GM12864 (cell line): Measurements from ENCODE around the gene NPRL2.
A peak's percentile ranks its signal among the peaks of the same experiment; 100 is the strongest.

Experiments
- DNase-seq: peaks from one replicate; pipeline ENCODE4 v3.0.0-alpha.2; 2011; ENCODE audit warnings: low read depth
- H3K4me3 ChIP-seq: 2 replicates; pipeline ENCODE4 v1.5.1; 2011; ENCODE audit warnings: mild to moderate bottlenecking, low read depth, low read length, control low read depth
- CTCF ChIP-seq: IDR thresholded peaks from 2 replicates; pipeline ENCODE4 v1.5.1; 2011; ENCODE audit warnings: low read depth, mild to moderate bottlenecking, moderate library complexity, low read length, control low read depth, inconsistent platforms; ENCODE audit errors: missing control alignments

The NPRL2 gene

DNA sequence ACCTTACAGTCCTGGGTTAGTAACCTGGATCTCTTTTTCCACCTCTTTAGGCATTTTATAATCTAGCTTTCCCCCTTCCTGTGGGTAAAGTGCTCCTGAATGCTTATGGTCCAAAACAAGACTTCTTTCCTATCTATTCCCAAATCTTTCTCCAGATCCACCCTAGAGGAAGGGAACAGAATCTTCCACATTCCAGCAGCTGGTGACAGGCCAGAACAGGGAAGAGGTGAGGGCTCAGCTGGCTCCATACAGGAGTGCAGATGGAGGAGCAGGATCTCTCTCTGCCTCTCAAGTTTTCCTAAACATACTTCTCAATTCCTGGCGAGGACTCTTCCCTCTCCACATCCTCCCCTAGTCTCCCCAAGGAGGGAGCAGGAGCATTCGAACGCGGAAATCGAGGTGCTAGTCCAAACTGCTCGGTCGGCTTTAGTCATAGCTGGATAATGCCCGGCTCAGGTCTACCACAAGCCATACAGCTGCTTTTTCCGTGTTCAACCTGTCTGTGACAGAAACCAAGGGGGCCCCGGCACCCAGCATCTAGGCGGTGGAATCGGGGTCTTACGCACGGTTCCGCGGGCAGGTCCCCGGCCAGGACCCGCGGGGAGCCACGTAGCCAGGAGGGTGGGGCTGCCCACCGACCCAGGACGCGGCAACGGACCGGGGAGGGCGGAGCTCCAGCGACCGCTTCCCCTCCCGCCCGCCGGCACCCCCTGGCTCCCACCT, 14.0 kb downstream of the NPRL2 start:
- no peak for DNase-seq
- H3K4me3 ChIP-seq: peak overlapping the region; percentile 91
- TF ChIP-seq CTCF: no peak

DNA sequence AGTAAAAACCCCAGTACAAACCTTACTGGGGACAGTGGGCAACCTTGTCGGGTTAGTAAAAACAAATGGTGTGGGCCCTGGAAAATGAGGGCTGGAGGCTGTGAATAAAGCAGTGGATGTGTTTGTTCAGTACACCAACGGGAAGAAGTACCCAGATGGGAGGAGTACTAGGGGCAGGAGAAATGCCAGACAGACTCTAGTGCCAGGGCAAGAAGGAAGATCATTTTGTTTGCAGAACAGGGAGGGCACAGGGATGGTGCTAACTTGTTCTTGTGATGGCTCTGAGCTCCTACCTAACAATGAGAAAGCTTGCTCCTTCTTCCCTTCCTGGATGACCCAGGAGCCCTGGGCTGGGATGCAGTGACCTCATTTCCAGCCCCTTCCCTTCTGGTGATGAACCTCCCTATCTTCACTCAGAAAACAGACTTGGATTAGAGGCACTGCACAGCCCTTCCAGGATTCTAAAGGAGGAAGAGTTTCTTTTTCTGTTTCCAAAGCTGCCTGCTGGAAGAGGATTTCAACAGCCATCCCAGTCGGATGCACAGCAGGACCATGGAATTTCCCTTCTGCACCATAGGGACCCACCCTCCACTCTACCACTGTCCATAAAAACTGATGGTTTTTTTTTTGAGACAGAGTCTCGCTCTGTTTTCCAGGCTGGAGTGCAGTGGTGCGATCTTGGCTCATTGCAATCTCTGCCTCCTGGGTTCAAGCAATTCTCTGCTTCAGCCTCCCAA, 16.1 kb downstream of the NPRL2 start:
- no peak overlapping the region for H3K4me3 ChIP-seq
- DNase-seq: no peak
- TF ChIP-seq CTCF: no peak

GRCh38 chr3:50333744-50334328, 16.7 kb downstream of the NPRL2 start:
- no peak overlapping the region for H3K4me3 ChIP-seq
- DNase-seq: no peak
- no peak for TF ChIP-seq CTCF

DNA sequence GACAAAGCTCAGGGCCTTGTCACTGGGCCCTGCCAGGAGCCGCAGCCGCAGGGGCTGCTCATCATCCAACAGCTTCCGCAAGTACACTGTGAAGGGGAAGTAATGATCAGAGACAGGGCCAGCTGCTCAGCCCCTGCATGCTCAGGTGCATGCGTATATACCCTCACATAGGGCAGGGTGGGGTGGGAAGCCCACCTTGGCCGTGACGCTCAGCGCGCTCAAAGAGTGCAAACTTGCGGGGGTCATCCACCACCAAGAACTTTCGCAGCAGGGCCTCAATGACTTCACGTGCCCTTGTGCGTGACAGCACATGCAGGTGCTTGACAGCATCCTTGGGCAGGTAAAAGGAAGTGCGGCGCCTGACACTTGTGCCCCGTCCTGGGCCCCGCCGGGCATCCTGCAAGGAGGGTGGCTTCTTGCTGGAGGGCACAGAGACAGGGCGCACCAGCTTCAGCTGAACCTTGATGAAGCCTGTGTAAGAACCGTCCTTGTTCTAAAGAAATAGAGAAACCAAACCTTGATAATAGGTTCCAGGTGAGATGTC, 19.1 kb downstream of the NPRL2 start:
- TF ChIP-seq CTCF: no peak
- no peak overlapping the region for H3K4me3 ChIP-seq
- DNase-seq: no peak

DNA sequence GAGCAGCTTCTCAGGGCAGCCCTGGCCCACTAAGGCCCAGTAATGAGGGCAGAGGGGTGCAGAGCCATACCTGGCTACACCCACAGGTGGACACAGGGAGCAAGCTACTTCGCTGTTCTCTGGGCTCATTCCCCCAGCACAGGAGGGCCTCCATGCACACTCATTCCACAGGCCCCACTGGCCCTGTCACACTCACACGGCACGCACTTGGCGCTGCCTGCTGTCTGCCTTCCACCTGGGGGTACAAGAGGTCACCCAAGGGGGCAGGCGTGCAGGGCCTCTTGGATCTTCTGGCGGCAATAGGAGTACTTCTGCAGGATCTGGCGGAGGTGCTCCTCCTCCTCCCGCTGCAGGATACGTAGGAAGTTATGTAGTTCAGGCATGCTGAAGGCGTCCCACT, 20.2 kb downstream of the NPRL2 start:
- DNase-seq: no peak
- H3K4me3 ChIP-seq: no peak overlapping the region
- TF ChIP-seq CTCF: no peak

DNA sequence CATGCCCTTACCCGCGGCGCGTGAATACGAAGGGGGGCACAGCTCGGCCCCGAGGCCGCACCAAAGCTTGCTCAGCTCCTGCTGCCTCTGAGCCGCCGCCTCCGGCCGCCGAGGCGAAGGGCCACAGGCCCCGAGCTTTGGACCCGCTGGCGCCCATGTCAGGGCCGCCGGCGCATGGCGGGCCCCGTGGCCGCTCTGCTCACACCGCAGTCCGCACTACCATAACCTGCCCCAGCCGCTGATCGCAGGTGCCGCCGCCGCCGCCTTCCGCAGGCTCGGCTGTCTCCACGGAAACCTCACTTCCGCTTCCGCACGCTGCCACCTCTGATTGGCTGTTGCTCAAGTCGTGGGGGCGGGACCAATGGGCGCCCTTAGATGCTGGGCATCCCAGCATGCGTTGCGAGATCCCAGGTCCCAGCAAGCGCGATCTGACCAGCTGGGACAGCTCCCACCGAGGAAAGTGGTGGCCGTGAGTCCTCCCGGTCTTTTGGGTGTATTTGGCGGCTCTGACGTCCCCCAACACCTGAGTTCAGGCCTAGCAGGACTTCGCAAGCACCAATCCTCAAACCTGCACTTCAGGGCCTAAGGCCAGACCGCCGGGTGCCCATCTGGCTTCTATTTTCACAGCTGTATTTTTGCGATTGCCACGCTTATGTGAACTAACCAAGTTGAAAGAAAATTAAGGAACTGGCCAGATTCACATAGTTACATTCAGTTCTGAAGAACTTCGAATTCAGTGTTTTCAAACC, 22.5 kb downstream of the NPRL2 start, which contains the start of gene TUSC2:
TUSC2 (minus strand) TSS at position 281 of the 749 bp plus-strand sequence; CDS start at position 157, 124 bp downstream.
- DNase-seq: peak; percentile 89
- TF ChIP-seq CTCF: no peak
- H3K4me3 ChIP-seq: peak within 1 kb of the TSS; percentile 89
